ENCODE measurements around the gene POLR3K. TPM values are rescaled to one million over a fixed set of nuclear protein-coding genes. Genes with fewer than 3 reads are reported as not detected.

The POLR3K gene
- total RNA-seq, 1 experiment from 2014 or later = 11.2 TPM

Other genes starting within 250 kb of the POLR3K start
- 49.5 and 50.4 TPM in 2 replicates for gene SNRNP25, start 220 bp upstream of the POLR3K start, total RNA-seq (2014; rRNA removed; shearing (Covaris generic))
- gene RHBDF1, start 19.0 kb upstream of the POLR3K start, total RNA-seq (2014; rRNA removed; shearing (Covaris generic)) = 4.9 and 11.9 TPM in 2 replicates
- 67.3 and 91.9 TPM in 2 replicates for gene MPG, start 24.6 kb upstream of the POLR3K start, total RNA-seq (2014; rRNA removed; shearing (Covaris generic))
- gene NPRL3, start 85.1 kb upstream of the POLR3K start, total RNA-seq (2014; rRNA removed; shearing (Covaris generic)) = 5.3 and 6.9 TPM in 2 replicates
- gene HBZ, start 99.0 kb upstream of the POLR3K start, total RNA-seq (2014; rRNA removed; shearing (Covaris generic)) = not detected in 2 replicates
- gene HBM, start 112.4 kb upstream of the POLR3K start, total RNA-seq (2014; rRNA removed; shearing (Covaris generic)) = not detected in 2 replicates
- gene HBA2, start 119.3 kb upstream of the POLR3K start, total RNA-seq (2014; rRNA removed; shearing (Covaris generic)) = 1.4 TPM in 1 of 2 replicates, not detected in the other
- not detected in 2 replicates for gene HBA1, start 123.1 kb upstream of the POLR3K start, total RNA-seq (2014; rRNA removed; shearing (Covaris generic))
- not detected in 2 replicates for gene HBQ1, start 126.9 kb upstream of the POLR3K start, total RNA-seq (2014; rRNA removed; shearing (Covaris generic))
- 15.0 and 15.8 TPM in 2 replicates for gene LUC7L, start 175.8 kb upstream of the POLR3K start, total RNA-seq (2014; rRNA removed; shearing (Covaris generic))
- 166 and 215 TPM in 2 replicates for gene FAM234A, start 181.2 kb upstream of the POLR3K start, total RNA-seq (2014; rRNA removed; shearing (Covaris generic))
- gene RGS11, start 222.3 kb upstream of the POLR3K start, total RNA-seq (2014; rRNA removed; shearing (Covaris generic)) = not detected in 2 replicates
- gene ARHGDIG, start 227.0 kb upstream of the POLR3K start, total RNA-seq (2014; rRNA removed; shearing (Covaris generic)) = not detected in 2 replicates
- 0.25 TPM in 1 of 2 replicates, not detected in the other for gene PDIA2, start 229.6 kb upstream of the POLR3K start, total RNA-seq (2014; rRNA removed; shearing (Covaris generic))

All from M059J (cell line).